Measurements from ENCODE around the gene TAF9B. TPM values are rescaled to one million over a fixed set of nuclear protein-coding genes. Genes with fewer than 3 reads are reported as not detected.

TAF9B gene
- total RNA-seq, 4 donors from 2014 or later, result 16.3 to 24.0 (median 18.5) TPM

GRCh38 chrX:78125148-78125547, 14.3 kb downstream of the TAF9B start:
- ATAC-seq (no peak), DNase-seq (no peak)
- Histone ChIP-seq H3K36me3 (peaks cover 0 to 45% of the 10 kb centered on the region in 2 donors), H3K4me1 (peaks cover 0 to 2% of the 10 kb centered on the region in 2 donors), H3K9me3 (no peaks in the 10 kb centered on the region), H3K4me3 (no peak overlapping the region), H3K27me3 (no peaks in the 10 kb centered on the region), H3K27ac (no peak overlapping the region)
- in situ Hi-C loops (cut with MboI; ENCODE audit: low sequenced_read_pairs in 4 of 4) (no loop called here), intact Hi-C loops (cut with DNase I; ENCODE audit: low total_unique reads) (no loop called here)
- TF ChIP-seq CTCF (IDR thresholded peaks at IDR 0.05 in 4 of 5, conservative IDR thresholded peaks at IDR 0.05 in 1 of 5) (no peak), POLR2A (IDR thresholded peaks at IDR 0.05) (no peak)

GRCh38 chrX:78124307-78124706, 15.1 kb downstream of the TAF9B start:
- Histone ChIP-seq H3K36me3 (peaks cover 0 to 46% of the 10 kb centered on the region in 2 donors), H3K27me3 (no peaks in the 10 kb centered on the region), H3K9me3 (no peaks in the 10 kb centered on the region), H3K4me1 (peaks cover 0 to 2% of the 10 kb centered on the region in 2 donors), H3K4me3 (no peak overlapping the region), H3K27ac (no peak overlapping the region)
- intact Hi-C loops (cut with DNase I; ENCODE audit: low total_unique reads), result no loop called here
- DNase-seq (no peak), ATAC-seq (no peak)
- in situ Hi-C loops (cut with MboI; ENCODE audit: low sequenced_read_pairs in 4 of 4), result loop anchor here in 2 of 4 donors (25.0 kb wide), 1 partner anchor 212 kb away; the partner anchor contains the start of gene ATP7A (in 2 of the 2)
- TF ChIP-seq POLR2A (IDR thresholded peaks at IDR 0.05) (no peak), CTCF (IDR thresholded peaks at IDR 0.05 in 4 of 5, conservative IDR thresholded peaks at IDR 0.05 in 1 of 5) (no peak)

GRCh38 chrX:78123190-78123589, 16.3 kb downstream of the TAF9B start:
- DNase-seq (peak in 1 of 2 donors; percentile 31), ATAC-seq (peak; percentile 36 to 60)
- peaks cover 0 to 57% of the 10 kb centered on the region in 2 donors for H3K36me3 ChIP-seq
- H3K4me3 ChIP-seq, result no peak overlapping the region
- no peaks in the 10 kb centered on the region for H3K27me3 ChIP-seq
- TF ChIP-seq CTCF (IDR thresholded peaks at IDR 0.05 in 4 of 5, conservative IDR thresholded peaks at IDR 0.05 in 1 of 5) (no peak), POLR2A (IDR thresholded peaks at IDR 0.05) (no peak)
- peak overlapping the region in 1 of 4 donors; percentile 33 for H3K27ac ChIP-seq
- peaks cover 0 to 2% of the 10 kb centered on the region in 2 donors for H3K4me1 ChIP-seq
- H3K9me3 ChIP-seq, result no peaks in the 10 kb centered on the region
- intact Hi-C loops (cut with DNase I; ENCODE audit: low total_unique reads), result no loop called here
- in situ Hi-C loops (cut with MboI; ENCODE audit: low sequenced_read_pairs in 4 of 4), result loop anchor here in 2 of 4 donors (25.0 kb wide), 1 partner anchor 211 kb away; the partner anchor contains the start of gene ATP7A (in 2 of the 2)

- no peak for DNase-seq
- peaks cover 0 to 61% of the 10 kb centered on the region in 2 donors for H3K36me3 ChIP-seq
- peak in 2 of 5 experiments; percentile 16 to 29 for TF ChIP-seq CTCF (IDR thresholded peaks at IDR 0.05 in 4 of 5, conservative IDR thresholded peaks at IDR 0.05 in 1 of 5)
- no peak for TF ChIP-seq POLR2A (IDR thresholded peaks at IDR 0.05)
- intact Hi-C loops (cut with DNase I; ENCODE audit: low total_unique reads), result no loop called here
- no peak overlapping the region for H3K27ac ChIP-seq
- H3K9me3 ChIP-seq, result no peaks in the 10 kb centered on the region
- peaks cover 0 to 2% of the 10 kb centered on the region in 2 donors for H3K4me1 ChIP-seq
- H3K27me3 ChIP-seq, result no peaks in the 10 kb centered on the region
- in situ Hi-C loops (cut with MboI; ENCODE audit: low sequenced_read_pairs in 4 of 4), result loop anchor here in 2 of 4 donors (25.0 kb wide), 1 partner anchor 207 kb away; the partner anchor contains the start of gene ATP7A (in 2 of the 2)
- H3K4me3 ChIP-seq, result no peak overlapping the region
- no peak for ATAC-seq
Observed at GRCh38 chrX:78119521-78120227, 19.8 kb downstream of the TAF9B start.
